Subcutaneous adipose tissue (tissue), 4 donors: Measurements from ENCODE around the gene CSK. TPM values are rescaled to one million over a fixed set of nuclear protein-coding genes. Genes with fewer than 3 reads are reported as not detected.

Experiments
- total RNA-seq, 4 donors: library from RNA; depleted of rRNA; stranded (reverse); fragments of >200 nt; gene quantifications; one replicate each; pipeline ENCODE4 v1.1.0, GENCODE V29; 2016
- TF ChIP-seq, protein P1 (sequence below): fragments of 450-650 bp; IDR thresholded peaks from one replicate; pipeline ENCODE4 v1.5.1; 2016; ENCODE audit warnings: low read depth, mild to moderate bottlenecking, control low read depth, antibody characterized with exemption, moderate library complexity

CSK gene
- total RNA-seq, 4 donors from 2014 or later, result 17.1 to 25.2 (median 21.9) TPM

- TF ChIP-seq, protein P1, sequence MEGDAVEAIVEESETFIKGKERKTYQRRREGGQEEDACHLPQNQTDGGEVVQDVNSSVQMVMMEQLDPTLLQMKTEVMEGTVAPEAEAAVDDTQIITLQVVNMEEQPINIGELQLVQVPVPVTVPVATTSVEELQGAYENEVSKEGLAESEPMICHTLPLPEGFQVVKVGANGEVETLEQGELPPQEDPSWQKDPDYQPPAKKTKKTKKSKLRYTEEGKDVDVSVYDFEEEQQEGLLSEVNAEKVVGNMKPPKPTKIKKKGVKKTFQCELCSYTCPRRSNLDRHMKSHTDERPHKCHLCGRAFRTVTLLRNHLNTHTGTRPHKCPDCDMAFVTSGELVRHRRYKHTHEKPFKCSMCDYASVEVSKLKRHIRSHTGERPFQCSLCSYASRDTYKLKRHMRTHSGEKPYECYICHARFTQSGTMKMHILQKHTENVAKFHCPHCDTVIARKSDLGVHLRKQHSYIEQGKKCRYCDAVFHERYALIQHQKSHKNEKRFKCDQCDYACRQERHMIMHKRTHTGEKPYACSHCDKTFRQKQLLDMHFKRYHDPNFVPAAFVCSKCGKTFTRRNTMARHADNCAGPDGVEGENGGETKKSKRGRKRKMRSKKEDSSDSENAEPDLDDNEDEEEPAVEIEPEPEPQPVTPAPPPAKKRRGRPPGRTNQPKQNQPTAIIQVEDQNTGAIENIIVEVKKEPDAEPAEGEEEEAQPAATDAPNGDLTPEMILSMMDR, result no peak
These were observed 7.8 kb downstream of the CSK start for GRCh38 chr15:74789741-74790079.

- TF ChIP-seq, protein P1, result no peak
These were observed 8.4 kb downstream of the CSK start for GRCh38 chr15:74790080-74790916.

DNA sequence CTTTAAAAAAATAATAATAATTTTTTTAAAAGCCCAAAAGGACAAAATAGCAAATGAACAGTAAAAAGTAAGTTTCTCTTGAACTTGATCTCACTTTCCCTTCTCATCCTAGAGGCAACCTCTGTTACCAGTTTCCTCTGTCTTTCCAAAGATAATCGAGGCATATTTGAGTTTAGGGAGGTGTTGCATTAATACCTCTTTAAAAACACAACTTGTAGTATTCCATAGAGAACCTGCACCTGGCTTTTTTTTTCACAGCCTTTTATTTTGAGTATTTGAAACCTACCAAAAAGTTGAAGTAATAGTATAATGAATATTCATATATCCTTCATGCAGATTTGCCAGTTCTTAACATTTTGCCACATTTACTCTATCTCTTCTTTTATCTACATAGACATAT lies 9.1 kb downstream of the CSK start:
- TF ChIP-seq, protein P1, result no peak

DNA sequence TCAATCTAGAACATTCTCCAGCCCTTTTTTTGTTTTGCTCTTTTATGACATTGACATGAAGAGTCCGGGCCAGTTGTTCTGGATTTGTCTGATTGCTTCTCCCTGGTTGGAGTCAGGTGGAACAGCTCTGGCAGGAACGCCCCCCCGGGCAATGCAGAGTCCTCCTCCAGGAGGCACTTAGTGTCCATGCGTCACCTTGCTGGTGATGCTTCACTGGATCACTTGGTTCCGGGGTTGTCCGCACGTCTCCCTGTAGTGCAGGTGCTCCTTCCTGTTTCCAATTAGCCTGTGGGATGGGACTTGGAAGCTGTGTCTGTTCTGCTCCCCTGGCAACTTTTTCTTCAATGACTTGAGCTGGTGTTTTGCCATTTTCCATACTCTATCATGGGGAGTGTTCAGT lies 9.8 kb downstream of the CSK start:
- TF ChIP-seq, protein P1, result no peak

GRCh38 chr15:74792227-74793016 lies 10.5 kb downstream of the CSK start:
- TF ChIP-seq, protein P1, result no peak

DNA sequence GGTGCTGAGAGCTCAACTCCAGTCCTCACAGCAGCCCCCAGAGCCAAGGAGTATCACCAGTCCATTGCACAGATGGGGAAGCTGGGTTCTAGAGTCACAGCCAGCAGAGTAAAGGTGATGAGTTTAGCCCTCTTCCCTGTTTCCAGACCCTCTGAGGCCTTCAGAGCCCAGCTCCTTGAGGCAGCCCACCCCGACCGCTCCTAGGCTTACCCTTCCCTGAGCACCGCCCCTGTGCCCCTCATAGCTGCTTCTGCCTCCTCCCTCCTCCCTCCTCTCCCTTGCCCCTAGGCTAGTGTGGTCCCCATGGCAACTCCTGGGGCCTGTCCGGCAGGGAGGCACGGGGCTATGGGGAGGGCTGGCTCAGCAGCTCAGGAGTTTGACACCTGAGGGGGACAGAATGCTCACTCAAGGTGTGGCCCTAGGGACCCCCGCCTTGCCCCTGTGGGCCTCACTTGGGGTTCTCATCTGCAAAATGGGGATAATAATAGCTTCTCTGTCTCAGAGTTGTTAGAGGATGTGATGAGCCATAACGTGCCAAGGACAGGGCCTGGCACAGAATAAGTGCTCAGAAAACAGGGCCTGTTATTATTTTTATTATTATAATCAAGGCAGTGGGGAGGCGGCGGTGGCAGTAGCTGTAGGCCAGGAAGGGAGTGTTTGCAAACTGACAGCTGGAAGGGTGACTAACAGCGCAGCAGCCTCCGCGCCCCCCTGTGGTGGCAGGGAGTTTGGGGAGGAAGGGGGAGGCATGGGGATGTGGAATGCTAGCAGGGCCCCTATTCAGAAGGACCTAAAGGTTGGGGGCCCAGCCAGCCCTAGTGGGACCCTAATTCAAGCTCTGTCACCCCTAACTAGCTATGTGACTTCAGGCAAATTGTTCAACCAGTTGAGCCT lies 11.5 kb downstream of the CSK start:
- TF ChIP-seq, protein P1, result no peak
